VCaP (cell line): ENCODE results near the gene HSPA4.

Experiments used
- H3K27ac ChIP-seq: fragments of 450-650 bp; 2 replicates; pipeline ENCODE4 v1.5.1; 2017
- CTCF ChIP-seq: fragments of 450-650 bp; conservative IDR thresholded peaks from 2 replicates; pipeline ENCODE4 v1.5.1; 2017; ENCODE audit warnings: mild to moderate bottlenecking, moderate library complexity

Gene HSPA4

GRCh38 chr5:133066045-133066444, 14.2 kb downstream of the HSPA4 start:
- TF ChIP-seq CTCF = no peak
- H3K27ac ChIP-seq = peak overlapping the region; percentile 30; the same call in 1 of the 2 replicates

- no peak for TF ChIP-seq CTCF
- H3K27ac ChIP-seq = no peak overlapping the region
Measured at GRCh38 chr5:133072021-133072420, 20.2 kb downstream of the HSPA4 start.

GRCh38 chr5:133075572-133076536, 24.0 kb downstream of the HSPA4 start:
- no peak overlapping the region for H3K27ac ChIP-seq
- TF ChIP-seq CTCF = no peak

- H3K27ac ChIP-seq = no peak overlapping the region
- no peak for TF ChIP-seq CTCF
Measured at GRCh38 chr5:133079048-133079447, 27.2 kb downstream of the HSPA4 start.

GRCh38 chr5:133081036-133081435, 29.2 kb downstream of the HSPA4 start:
- no peak overlapping the region for H3K27ac ChIP-seq
- TF ChIP-seq CTCF = no peak

- H3K27ac ChIP-seq = no peak overlapping the region
Measured at GRCh38 chr5:133081703-133082102, 29.9 kb downstream of the HSPA4 start.

More at GRCh38 chr5:133081703-133082102, 29.9 kb downstream of the HSPA4 start:
- no peak for TF ChIP-seq CTCF
